Calu3 (cell line): ENCODE results near the gene SORD. TPM values are rescaled to one million over a fixed set of nuclear protein-coding genes. Genes with fewer than 3 reads are reported as not detected.
"Not testable (repeated sequence)": the region's sequence is repeated elsewhere in the genome, so short reads cannot be mapped to it uniquely, and the experiment has no call there.

Source experiments
- BruUV-seq: library from RNA; stranded (reverse); fragments of 400-500 nt; replicated peaks from 2 replicates; lab custom pipeline; 2021; lab: Mats Ljungman, UMichigan
- CTCF ChIA-PET: fragments of 300-600 bp; sonication (Branson Sonifier 250); formaldehyde crosslinking; loops from one replicate; lab custom pipeline; 2022; ENCODE audit warnings: antibody characterized with exemption; lab: Charles Lee
- DNase-seq: peaks from one replicate; pipeline ENCODE4 v3.0.0; 2022
- H3K27ac Mint-ChIP-seq: one replicate; pipeline ENCODE4 v1.8.0; 2022; ENCODE audit warnings: mixed read lengths; ENCODE audit not compliant: unreplicated experiment
- H3K27me3 Mint-ChIP-seq: one replicate; pipeline ENCODE4 v1.8.0; 2022; ENCODE audit warnings: mixed read lengths; ENCODE audit not compliant: unreplicated experiment
- H3K36me3 Mint-ChIP-seq: one replicate; pipeline ENCODE4 v1.8.0; 2022; ENCODE audit warnings: mild to moderate bottlenecking, moderate library complexity, mixed read lengths; ENCODE audit not compliant: insufficient read depth, unreplicated experiment
- H3K4me1 Mint-ChIP-seq: one replicate; pipeline ENCODE4 v1.8.0; 2022; ENCODE audit warnings: mild to moderate bottlenecking, low read depth, mixed read lengths; ENCODE audit not compliant: unreplicated experiment
- H3K4me3 Mint-ChIP-seq: one replicate; pipeline ENCODE4 v1.8.0; 2022; ENCODE audit warnings: mild to moderate bottlenecking, low read depth, moderate library complexity, mixed read lengths; ENCODE audit not compliant: unreplicated experiment
- H3K9me3 Mint-ChIP-seq: one replicate; pipeline ENCODE4 v1.8.0; 2022; ENCODE audit warnings: low read depth, mixed read lengths; ENCODE audit not compliant: unreplicated experiment
- intact Hi-C: fragments of 100-400 bp; cut with micrococcal nuclease; formaldehyde crosslinking; loops from one replicate; pipeline ENCODE4 v1.10.0; 2022; ENCODE audit not compliant: unreplicated experiment
- total RNA-seq: library from RNA; stranded (reverse); gene quantifications from 2 replicates; pipeline ENCODE4 v1.2.3, GENCODE V29; 2022
- TF ChIP-seq, protein P1 (sequence below): fragments of 200-600 bp; IDR thresholded peaks from one replicate; pipeline ENCODE4 v1.8.0; 2022; ENCODE audit warnings: antibody characterized with exemption; ENCODE audit not compliant: unreplicated experiment

Gene SORD
- total RNA-seq, 1 experiment from 2014 or later, result 39.1 TPM

GRCh38 chr15:45023659-45024225, 747 bp downstream of the SORD start:
- no peak for DNase-seq
- CTCF ChIA-PET, result interaction anchor here (0.7 to 1.4 kb wide), 3 partner anchors 12 to 95 kb away, joined by 3 to 4 read pairs (median 4); no protein-coding TSS in a partner anchor
- Mint-ChIP-seq H3K9me3 (no peaks in the 10 kb centered on the region), H3K36me3 (peaks cover 13% of the 10 kb centered on the region), H3K27ac (peak overlapping the region; percentile 84), H3K27me3 (peaks cover 19% of the 10 kb centered on the region), H3K4me3 (peak overlapping the region; percentile 82), H3K4me1 (peaks cover 28% of the 10 kb centered on the region)
- intact Hi-C loops, result no loop called here
- TF ChIP-seq, protein P1, sequence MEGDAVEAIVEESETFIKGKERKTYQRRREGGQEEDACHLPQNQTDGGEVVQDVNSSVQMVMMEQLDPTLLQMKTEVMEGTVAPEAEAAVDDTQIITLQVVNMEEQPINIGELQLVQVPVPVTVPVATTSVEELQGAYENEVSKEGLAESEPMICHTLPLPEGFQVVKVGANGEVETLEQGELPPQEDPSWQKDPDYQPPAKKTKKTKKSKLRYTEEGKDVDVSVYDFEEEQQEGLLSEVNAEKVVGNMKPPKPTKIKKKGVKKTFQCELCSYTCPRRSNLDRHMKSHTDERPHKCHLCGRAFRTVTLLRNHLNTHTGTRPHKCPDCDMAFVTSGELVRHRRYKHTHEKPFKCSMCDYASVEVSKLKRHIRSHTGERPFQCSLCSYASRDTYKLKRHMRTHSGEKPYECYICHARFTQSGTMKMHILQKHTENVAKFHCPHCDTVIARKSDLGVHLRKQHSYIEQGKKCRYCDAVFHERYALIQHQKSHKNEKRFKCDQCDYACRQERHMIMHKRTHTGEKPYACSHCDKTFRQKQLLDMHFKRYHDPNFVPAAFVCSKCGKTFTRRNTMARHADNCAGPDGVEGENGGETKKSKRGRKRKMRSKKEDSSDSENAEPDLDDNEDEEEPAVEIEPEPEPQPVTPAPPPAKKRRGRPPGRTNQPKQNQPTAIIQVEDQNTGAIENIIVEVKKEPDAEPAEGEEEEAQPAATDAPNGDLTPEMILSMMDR, result no peak
- no TSS peak for BruUV-seq

DNA sequence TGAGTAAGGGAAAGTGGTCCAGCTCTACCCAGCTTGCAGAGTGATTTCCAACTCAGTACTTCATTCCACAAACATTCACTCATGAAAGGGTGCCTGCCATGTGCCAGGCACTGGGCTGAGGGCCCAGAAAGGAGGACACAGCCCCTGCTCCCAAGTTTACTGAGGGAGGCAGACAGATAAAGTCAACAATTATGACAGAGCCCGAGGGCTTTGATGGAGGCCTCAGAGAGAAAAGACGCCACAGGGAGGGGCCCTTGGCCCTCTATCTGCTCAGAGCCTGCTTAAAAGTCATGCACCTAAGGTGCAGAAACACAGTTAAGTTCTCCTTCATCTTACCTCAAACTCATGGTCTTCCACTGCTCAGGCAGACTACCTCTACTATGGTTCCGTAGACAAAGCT, 1.7 kb downstream of the SORD start:
- peaks cover 13% of the 10 kb centered on the region for H3K36me3 Mint-ChIP-seq
- intact Hi-C loops, result not testable (repeated sequence)

GRCh38 chr15:45025627-45026026, 2.6 kb downstream of the SORD start:
- Mint-ChIP-seq H3K36me3 (peaks cover 13% of the 10 kb centered on the region), H3K4me1 (peaks cover 28% of the 10 kb centered on the region)
- H3K4me3 Mint-ChIP-seq, CTCF ChIA-PET, BruUV-seq, H3K9me3 Mint-ChIP-seq, H3K27ac Mint-ChIP-seq, H3K27me3 Mint-ChIP-seq, intact Hi-C loops, DNase-seq: not testable (repeated sequence)

More for the DNA sequence above, 1.7 kb downstream of the SORD start:
- CTCF ChIA-PET, result interaction anchor here (1.4 kb wide), 1 partner anchor 46 kb away, joined by 3 read pairs; no protein-coding TSS in a partner anchor
- DNase-seq, H3K27ac Mint-ChIP-seq, BruUV-seq, H3K9me3 Mint-ChIP-seq, H3K4me3 Mint-ChIP-seq: not testable (repeated sequence)
- Mint-ChIP-seq H3K27me3 (peaks cover 10% of the 10 kb centered on the region), H3K4me1 (peaks cover 28% of the 10 kb centered on the region)

GRCh38 chr15:45026651-45027190, 3.7 kb downstream of the SORD start:
- BruUV-seq, result no TSS peak
- peak; percentile 16 for DNase-seq
- CTCF ChIA-PET, result no interaction called here
- intact Hi-C loops, result no loop called here
- H3K4me1 Mint-ChIP-seq, result peaks cover 28% of the 10 kb centered on the region
- no peak overlapping the region for H3K27ac Mint-ChIP-seq
- peaks cover 13% of the 10 kb centered on the region for H3K36me3 Mint-ChIP-seq
- H3K9me3 Mint-ChIP-seq, result no peaks in the 10 kb centered on the region
- H3K27me3 Mint-ChIP-seq, result no peaks in the 10 kb centered on the region
- H3K4me3 Mint-ChIP-seq, result no peak overlapping the region
- TF ChIP-seq, protein P1, result no peak

- BruUV-seq, result no TSS peak
- Mint-ChIP-seq H3K4me3 (no peak overlapping the region), H3K27me3 (no peaks in the 10 kb centered on the region), H3K4me1 (peaks cover 28% of the 10 kb centered on the region), H3K27ac (no peak overlapping the region), H3K9me3 (no peaks in the 10 kb centered on the region), H3K36me3 (peaks cover 13% of the 10 kb centered on the region)
- no peak for DNase-seq
- intact Hi-C loops, result no loop called here
- TF ChIP-seq, protein P1, result no peak
- CTCF ChIA-PET, result no interaction called here
Measured at GRCh38 chr15:45027220-45027619, 4.2 kb downstream of the SORD start.
